Fibroblast of upper back skin (primary cell): Measurements from ENCODE around the gene OR5AR1.
"Not testable (repeated sequence)": the region's sequence is repeated elsewhere in the genome, so short reads cannot be mapped to it uniquely, and the experiment has no call there.

Experiments
- DNase-seq: peaks from one replicate; pipeline ENCODE4 v3.0.0-alpha.2; 2013

Gene OR5AR1

DNA sequence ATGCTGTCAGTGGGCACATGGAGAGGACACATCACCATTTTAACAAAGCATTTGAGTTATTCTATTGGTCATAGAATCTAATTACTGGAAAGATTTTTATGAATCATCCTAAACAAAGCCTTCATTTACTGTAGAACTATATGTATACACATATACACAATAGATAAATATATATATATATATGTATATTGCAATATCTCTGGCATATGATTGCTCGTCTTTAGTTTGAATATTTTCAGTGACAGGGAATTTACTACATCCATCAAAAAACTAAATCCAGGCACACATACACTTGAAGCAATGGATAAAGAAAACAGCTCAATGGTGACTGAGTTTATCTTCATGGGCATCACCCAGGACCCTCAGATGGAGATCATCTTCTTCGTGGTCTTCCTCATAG is at the start of gene OR5AR1:
TSS of gene OR5AR1 (plus strand) at position 301 of the 400 bp plus-strand sequence. CDS start at position 301, 0 bp downstream.
- no peak for DNase-seq

DNA sequence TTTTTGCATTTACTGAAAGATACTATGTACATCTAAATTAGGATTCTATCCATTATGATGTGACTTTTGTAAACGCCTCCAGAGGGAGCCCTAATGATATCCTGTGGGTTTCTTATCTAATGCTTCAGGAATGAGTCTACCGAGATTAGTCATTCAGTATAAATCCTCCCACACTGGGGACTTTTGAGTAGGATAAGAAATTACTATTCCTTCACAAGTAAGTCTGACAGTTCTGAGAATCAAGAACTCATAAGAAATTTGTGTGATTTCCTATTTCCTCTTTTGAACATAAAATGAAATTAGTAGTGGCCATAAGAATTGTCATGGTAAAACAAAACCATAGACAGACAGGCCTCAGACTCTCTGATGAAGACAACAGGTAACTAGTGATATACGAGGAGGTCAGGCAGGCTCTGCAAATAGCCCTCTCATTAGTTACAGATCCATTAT is 38.8 kb upstream of the OR5AR1 start:
- DNase-seq = peak; percentile 32

DNA sequence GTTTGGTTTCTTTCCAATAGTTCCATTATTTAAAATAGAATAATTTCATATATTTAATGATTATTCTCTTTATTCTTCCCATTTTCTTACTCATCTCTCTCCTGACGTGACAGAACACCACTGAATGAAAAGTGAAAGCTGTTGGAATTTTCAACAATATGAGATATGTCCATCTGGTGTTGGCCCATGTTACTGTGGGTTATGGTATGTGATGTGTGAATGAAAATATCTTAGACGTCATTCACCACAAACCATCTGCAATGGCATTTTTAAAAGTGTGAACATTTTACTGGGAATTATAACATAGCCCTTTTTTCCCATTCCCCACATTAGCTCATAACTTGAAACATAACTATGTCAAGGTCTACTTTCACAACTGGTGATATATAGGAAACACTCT is 37.5 kb upstream of the OR5AR1 start:
- no peak for DNase-seq

DNA sequence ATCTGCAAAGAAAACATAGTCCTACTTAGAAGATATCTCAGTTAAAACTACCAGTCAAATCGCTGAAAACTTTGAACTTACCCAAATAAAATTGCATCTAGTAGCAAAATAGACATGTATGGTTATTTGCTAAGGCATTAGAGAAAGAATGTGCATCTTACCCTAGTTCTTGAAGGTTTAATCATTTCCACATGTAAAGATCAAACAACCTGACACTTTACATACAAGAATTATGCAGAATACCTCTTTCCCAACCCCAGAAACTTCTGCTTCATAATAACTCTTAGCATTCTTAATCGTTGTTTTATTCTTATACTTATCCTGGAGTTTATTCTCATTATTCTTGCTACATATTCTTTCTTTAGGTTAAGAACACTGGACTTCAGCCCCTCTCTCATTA is 31.2 kb upstream of the OR5AR1 start:
- DNase-seq = no peak

DNA sequence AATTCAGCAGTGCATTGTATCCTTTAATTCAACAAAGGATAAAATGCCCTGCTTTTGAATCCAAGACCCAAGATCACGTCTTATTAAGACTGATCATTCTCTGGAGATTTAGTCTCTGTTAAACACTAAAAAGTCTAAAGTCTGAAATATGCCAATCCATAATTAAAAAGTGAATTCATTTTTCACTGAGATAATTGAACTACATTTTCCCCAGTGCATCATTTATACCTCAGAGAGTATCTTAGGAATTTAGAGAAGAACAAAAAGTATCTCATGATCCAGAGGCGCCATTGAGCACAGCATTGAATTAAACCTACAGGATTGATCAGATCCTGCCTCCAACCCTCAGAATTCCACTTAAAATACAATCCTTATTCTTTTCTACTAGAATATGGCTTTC is 26.6 kb upstream of the OR5AR1 start:
- DNase-seq = no peak

DNA sequence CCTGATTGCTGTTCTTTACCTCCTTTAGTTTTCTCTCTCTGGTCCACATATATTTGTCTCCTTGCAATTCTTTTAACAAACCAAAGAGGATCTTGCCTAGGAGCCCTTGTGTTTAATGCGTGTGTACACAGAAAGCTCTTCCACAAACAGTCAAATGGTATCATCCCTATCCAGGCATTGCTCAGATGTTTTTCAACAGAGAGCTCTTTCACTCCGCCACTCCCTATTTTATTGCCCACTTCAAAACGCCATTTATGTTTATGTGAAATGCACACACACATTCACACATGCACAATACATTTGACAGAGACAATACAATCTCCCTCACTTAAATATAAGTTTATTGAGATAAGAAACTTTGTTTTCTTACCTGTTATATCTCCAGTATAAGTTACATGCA is 26.0 kb upstream of the OR5AR1 start:
- no peak for DNase-seq

DNA sequence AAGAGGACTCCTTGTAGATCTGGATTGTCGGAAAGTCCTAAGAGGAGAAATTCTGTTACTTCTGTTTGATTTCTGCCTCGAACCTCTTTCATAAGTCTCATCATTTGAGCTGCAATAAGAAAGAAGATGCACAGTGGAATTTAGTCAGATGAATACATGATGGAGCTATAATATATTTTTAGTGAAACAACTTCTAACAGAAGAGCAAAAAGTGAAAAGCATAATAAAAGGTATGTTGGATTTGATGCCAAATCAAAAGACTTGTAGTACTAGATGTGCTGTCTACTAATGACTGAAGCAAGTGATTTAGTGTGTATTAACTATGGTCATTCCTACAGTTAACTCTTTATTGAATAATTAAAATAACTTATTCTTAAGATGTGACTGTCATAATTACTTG is 21.1 kb upstream of the OR5AR1 start, which contains the start of gene OR5AP2:
TSS of gene OR5AP2 (minus strand) at position 101 of the 400 bp plus-strand sequence. CDS start at position 101, 0 bp downstream.
- no peak for DNase-seq

DNA sequence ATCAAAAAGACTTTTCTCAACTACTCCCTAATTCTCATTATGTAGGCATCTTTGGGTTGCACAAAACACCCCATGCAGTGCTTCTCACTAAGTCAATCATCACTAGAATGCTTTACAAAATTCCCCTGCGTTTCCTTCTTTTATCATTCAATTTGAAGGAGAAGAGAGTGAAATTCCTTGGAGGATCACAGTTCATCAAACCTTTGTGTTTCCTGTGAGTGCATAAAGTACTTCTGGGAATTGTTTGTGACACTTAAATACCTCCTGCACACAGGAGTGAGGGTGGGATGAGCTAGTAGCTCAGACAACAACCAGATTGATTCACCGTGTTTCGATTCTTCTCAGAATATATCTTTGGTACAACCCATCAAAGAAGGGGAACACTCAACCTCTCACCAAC is 3.7 kb upstream of the OR5AR1 start:
- no peak for DNase-seq

DNA sequence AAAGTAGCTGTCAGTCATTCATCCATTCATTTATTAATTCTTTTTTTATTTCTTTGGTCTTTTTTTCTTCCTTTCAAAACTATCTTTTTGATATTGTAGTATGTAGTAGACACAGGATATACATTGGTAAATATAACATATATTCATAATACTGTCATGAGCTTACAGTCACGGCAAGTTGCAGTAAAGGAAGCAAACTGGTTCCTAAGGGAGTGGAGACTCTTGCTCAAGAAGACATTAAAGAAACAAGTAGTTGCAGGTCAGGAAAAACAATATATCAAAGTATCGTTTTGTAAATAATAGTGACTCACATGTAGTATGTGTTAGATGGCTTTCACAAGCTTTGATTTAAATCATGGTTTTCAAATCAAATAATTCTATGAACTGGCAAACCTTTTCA is 7.5 kb downstream of the OR5AR1 start:
- DNase-seq = no peak

DNA sequence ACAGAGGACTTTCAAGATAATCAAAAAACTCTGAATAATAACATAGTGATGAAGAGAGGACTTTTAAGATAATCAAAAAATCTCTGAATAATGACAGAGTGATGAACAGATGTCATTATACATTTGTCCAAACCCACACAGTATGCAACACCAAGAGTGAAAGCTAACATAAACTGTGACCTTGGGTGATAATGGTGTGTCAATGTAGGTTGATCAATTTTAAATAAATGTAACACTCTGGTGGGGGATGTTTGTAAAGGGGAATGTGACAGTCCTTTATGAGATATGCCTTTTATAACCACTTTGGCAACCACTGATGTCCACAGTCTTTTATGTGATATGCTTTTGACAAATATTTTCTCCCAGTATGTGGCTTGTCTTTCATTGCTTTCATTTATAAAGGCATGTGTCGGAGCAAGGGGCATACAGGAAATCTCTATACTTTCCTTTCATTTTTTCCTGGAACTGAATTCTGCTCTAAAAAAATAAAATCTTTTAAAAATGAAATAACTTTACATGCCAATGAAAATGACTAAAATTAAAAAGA is 25.1 kb downstream of the OR5AR1 start:
- DNase-seq = no peak

DNA sequence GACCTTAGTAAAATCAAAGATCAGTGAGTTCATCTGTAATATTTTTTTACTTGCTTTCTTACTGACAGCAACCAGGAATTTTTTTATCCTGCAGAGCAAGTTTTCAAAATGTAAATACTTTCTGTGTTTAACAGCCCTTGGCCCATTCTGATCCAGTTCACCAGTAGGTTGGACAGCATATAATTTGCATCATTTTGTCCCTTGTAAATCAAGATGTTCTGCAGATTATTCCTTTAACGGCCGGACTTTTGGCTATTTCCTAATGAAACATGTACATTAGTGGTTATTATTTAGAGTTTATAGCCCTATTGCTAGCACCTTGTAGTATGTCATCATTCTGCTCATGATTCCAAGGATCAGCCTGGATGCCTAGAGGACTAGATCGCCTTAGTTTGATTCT is 27.7 kb downstream of the OR5AR1 start:
- DNase-seq = not testable (repeated sequence)

DNA sequence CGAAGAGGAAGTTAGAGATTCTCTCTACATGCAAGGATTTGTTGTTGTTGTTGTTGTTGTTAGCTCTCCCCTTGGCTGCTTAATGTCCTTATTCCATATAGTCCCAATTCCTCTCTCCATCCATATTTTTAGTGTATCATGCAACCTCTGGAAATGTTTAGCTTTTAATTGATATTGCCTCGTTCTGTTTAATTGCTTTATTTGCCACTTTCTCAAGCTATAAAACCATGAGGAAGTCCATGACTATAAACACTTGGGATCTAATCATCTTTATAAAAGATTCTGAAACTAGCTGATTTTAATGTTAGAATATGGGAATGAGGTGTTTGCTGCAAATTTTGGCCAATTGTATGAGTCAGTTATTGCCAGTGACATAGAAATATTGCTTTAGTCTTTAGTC is 29.9 kb downstream of the OR5AR1 start:
- DNase-seq = no peak

DNA sequence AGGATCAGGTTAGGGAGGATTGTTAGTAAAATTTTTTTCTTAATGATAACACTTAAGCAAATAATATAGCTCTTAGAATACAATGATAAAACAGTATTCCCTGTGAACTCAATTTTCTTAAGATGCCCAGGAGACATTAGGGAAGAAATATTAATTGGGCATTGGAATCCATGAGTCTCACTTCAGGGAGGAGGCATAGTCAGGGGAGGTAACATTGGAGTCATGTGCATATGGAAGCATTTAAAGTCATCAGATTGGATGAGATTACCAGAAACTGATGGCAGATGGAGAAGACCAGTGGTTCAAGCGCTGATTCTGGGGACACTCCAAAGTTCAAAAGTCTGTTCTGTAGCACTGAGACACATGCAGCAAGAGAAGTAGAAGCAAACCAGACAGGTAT is 35.3 kb downstream of the OR5AR1 start, which contains the start of gene OR9G1:
TSS of gene OR9G1 (plus strand) at position 301 of the 400 bp plus-strand sequence. CDS start 1,293 bp downstream, outside the sequence.
- no peak for DNase-seq

DNA sequence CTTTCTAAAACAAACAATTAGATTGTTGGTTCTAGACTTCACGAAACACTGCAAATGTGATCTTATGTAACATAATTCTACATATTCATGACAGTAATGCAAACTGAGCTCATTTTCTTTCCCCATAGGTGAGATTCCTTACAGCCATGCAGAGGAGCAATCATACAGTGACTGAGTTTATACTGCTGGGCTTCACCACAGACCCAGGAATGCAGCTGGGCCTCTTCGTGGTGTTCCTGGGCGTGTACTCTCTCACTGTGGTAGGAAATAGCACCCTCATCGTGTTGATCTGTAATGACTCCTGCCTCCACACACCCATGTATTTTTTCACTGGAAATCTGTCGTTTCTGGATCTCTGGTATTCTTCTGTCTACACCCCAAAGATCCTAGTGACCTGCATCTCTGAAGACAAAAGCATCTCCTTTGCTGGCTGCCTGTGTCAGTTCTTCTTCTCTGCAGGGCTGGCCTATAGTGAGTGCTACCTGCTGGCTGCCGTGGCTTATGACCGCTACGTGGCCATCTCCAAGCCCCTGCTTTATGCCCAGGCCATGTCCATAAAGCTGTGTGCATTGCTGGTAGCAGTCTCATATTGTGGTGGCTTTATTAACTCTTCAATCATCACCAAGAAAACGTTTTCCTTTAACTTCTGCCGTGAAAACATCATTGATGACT is 36.9 kb downstream of the OR5AR1 start:
- DNase-seq = no peak

DNA sequence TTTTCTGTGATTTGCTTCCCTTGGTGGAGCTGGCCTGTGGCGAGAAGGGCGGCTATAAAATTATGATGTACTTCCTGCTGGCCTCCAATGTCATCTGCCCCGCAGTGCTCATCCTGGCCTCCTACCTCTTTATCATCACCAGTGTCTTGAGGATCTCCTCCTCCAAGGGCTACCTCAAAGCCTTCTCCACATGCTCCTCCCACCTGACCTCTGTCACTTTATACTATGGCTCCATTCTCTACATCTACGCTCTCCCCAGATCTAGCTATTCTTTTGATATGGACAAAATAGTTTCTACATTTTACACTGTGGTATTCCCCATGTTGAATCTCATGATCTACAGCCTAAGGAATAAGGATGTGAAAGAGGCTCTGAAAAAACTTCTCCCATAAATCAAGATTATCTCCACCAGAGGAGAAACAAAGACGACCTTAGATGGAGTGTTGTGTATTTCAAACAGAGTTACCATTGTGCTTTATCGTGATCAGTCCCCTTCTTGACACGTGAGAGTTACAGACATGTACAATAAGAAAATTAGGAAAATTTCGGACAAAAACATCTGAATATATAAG is 37.5 kb downstream of the OR5AR1 start:
- no peak for DNase-seq

DNA sequence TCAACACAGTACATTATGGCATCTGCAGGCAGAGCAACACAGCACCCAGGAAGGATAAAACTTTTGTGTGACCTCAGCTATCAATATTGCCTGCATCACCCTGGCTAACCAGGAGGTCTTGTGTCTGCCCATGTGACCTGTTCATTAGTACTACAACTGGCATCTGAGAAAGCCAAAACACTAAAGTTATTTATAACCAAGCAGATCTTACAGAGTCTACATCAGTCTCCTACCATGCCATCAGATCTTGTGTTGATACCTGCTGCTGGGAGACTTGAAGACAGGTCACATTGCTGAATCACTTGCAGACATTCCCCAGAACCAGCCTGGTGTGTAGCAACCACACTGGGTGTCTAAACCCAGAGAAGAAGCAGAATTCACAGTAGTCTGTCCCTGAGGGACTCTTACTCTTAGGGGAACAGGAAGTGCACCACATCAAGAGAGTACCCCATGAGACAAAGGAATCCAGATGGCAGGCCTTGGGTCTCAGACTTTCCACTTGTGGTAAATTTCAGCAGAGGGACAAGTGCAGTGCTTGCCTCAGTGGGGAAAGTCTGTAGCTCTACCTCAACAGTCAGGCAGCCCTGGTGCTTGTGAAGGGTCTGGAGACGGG is 42.4 kb downstream of the OR5AR1 start:
- DNase-seq = no peak

DNA sequence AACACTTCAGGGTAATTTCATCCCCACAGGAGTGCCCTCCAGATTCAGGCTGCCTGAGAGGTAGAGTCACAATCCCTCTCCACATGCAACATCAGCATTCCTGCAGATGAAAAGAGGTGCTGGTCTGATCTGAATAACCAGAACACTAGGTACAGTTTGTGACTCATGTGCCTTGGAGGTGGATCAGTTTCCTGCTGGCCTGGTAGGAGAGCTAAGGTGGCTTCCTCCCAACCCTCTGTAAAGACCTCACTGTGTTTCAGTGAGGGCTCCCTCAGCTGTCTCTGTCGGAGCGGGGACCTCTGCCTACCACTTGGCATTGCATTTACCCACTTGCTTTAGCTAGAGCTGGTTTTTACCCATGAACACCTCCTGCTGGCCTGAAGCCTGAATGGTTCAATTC is 43.0 kb downstream of the OR5AR1 start:
- no peak for DNase-seq

DNA sequence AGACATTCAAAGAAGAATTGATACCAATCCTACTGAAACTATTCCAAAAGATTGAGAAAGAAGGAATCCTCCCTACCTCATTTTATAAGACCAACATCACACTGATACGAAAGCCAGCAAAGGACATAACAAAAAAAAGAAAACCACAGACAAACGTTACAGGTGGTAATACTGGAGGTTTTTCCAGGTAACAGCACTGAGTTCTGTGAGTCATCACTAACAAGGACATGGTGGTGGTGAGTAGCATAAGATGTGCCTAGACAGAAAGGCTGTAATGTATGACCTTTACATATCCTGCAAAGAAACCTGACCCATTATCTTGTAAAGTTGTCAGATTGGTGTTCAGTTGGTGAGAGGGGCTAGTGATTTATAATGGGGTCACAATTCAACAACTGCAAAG is 50.7 kb downstream of the OR5AR1 start:
- DNase-seq = no peak
